HG03442 (cell line): ENCODE results near the gene CDK14.
A peak's percentile ranks its signal among the peaks of the same experiment; 100 is the strongest.
"Not testable (repeated sequence)": the region's sequence is repeated elsewhere in the genome, so short reads cannot be mapped to it uniquely, and the experiment has no call there.

Experiments
- ATAC-seq: cut with Tn5 transposase; IDR thresholded peaks from one replicate; pipeline ENCODE4 v1.9.1; 2021; ENCODE audit warnings: mild to moderate bottlenecking, moderate library complexity; ENCODE audit not compliant: unreplicated experiment

CDK14 gene

DNA sequence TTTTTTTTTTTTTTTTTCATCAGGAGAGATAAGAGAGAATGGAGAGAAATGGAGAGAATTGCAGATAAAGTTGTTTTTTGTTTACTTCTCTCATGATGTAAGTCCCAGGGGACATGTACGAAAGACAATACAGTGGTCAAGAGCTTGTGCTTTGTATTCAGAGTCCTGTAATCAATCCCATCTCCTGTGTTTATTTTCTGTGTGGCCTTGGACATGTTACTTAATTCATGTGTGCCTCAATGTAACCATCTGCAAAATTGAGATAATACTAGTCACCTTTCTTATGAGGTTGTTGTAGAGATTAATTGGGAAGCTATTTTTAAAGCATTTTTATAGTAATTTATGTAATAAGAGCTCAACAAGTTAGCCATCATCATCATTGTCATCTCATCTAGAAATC lies 117.5 kb downstream of the CDK14 start:
- ATAC-seq = no peak

DNA sequence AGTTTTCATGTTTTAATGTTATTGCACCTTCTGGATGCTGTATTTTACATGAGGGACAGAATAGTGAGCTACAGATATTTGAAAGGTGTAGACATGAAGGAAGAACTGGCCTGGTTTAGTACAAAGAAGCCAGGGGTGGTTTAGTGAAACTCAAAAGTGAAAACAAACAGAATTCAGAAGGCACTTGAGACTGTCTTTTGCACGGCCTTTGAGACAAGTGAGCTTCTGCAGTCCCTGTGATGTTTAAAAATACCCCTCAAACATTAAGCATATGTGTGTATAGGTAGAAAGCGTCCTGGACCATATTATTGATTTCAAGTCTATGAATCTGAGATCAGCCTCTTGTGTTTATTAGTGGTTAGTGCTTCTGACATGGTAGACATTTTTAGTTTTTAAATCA lies 118.9 kb downstream of the CDK14 start:
- peak; percentile 54 for ATAC-seq

- no peak for ATAC-seq
Measured at GRCh38 chr7:90717296-90718060, 121.4 kb downstream of the CDK14 start.

DNA sequence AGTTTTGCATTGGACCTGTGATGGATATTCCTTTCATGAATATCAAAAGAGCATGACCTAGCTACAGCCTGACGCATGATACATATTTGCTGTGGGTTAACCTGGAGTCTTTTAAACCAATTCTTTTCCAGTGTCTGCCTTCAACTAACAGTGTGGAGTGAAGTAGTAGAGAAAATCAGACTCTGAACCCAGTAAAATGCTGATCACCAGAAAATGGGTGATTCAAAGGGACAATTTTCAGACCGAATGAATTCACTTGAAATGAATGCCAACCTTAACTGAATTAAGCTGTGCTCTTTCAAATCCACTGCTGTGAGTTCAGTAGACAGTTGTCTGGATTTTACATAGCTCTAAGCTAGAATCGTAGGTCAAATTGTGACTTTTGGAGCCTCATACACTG lies 123.0 kb downstream of the CDK14 start:
- no peak for ATAC-seq

- no peak for ATAC-seq
Measured at GRCh38 chr7:90720984-90721760, 125.1 kb downstream of the CDK14 start.

GRCh38 chr7:90721869-90722431 lies 125.8 kb downstream of the CDK14 start:
- no peak for ATAC-seq

- no peak for ATAC-seq
Measured at GRCh38 chr7:90723233-90723632, 127.1 kb downstream of the CDK14 start.

DNA sequence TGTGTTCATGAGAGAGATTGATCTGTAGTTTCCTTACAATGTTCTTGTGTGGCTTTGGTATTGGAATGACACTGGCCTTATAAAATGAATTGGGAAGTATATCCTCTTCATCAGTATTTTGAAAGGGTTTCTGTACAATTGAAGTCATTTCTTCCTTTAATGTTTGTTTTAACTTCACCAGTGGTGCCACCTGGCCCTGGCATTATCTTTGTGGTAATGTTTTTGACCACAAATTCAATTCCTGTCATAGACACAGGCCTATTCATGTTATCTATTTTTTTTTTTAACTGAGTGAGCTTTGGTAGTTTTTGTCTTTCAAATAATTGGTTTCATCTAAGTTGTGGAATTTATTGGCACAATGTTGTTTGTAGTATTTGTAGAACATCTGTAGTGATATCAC lies 127.7 kb downstream of the CDK14 start:
- ATAC-seq = no peak

GRCh38 chr7:90726120-90726519 lies 130.0 kb downstream of the CDK14 start:
- ATAC-seq = no peak

DNA sequence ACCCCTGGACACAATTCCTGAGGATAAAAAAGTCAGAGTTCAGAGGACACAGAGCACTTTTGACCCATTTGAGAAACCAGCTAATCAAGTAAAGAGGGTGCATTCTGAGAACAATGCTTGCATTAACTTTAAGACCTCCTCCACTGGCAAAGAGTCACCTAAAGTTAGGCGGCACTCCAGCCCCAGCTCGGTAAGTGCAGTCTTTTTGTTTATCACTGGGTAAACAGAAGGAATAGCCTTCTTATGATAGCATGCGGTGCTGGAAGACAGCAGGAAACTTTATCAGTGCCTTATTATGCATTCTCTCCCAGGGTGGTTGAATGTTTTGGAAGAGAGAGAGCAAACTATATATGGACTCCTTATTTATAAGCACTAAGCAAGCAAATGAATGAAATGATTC lies 130.5 kb downstream of the CDK14 start:
- ATAC-seq = no peak

DNA sequence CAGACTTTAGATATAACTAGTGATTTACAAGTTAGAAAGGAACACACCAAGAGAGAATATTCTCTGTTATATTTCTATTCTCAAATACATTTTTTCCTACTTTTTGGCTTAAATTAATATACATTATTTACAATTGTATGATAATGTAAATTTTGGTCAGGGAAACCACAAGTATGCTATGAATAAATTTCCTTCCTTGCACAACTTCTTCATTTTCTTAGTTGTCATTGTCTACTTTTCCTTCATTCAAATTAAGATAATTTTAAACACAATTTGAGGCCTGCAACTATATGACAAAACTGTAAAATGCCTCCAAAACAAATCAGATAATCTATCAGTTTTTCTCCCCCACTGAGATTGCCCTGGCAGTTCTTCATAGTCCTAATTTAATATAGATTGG lies 131.3 kb downstream of the CDK14 start:
- ATAC-seq = no peak

DNA sequence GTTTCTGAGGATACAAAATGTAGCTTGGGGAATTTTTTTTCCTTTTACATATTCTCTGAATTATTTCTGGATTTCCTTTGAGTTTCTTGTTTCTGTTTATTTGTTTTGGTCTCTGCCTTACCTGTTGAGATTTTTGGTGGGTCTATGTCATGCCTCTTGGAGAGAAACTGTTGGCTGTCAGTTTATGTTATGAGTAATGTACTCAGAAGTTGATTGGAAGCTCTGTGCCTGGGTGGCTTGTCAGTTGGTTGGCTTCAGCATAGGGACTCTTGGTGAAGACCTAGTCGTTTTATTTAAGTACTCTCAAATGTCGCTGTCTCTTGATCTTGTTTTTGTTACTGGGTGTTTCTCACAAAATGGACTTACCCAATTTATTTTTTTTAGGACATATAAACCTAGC lies 132.4 kb downstream of the CDK14 start:
- peak; percentile 91 for ATAC-seq

DNA sequence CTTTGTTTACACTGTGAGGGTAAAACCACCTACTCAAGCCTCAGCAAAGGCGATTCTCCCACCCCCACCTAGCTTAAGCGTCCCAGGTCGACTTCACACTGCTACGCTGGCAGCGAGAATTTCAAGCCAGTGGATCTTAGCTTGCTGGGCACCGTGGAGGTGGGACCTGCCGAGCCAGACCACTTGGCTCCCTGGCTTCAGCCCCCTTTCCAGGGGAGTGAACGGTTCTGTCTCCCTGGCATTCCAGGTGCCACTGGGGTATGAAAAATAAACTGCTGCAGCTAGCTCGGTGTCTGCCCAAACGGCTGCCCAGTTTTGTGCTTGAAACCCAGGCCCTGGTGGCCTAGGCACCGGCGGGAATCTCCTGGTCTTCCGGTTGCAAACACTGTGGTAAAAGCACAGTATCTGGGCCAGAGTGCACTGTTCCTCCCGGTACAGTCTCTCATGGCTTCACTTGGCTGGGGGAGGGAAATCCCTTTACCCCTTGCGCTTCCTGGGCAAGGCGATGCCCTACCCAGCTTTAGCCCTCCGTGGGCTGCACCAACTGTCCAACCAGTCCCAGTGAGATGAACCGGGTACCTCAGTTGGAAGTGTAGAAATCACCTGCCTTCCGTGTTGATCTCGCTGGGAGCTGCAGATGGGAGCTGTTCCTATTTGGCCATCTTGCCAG lies 139.6 kb downstream of the CDK14 start:
- ATAC-seq = not testable (repeated sequence)

GRCh38 chr7:90736316-90736715 lies 140.2 kb downstream of the CDK14 start:
- ATAC-seq = no peak

DNA sequence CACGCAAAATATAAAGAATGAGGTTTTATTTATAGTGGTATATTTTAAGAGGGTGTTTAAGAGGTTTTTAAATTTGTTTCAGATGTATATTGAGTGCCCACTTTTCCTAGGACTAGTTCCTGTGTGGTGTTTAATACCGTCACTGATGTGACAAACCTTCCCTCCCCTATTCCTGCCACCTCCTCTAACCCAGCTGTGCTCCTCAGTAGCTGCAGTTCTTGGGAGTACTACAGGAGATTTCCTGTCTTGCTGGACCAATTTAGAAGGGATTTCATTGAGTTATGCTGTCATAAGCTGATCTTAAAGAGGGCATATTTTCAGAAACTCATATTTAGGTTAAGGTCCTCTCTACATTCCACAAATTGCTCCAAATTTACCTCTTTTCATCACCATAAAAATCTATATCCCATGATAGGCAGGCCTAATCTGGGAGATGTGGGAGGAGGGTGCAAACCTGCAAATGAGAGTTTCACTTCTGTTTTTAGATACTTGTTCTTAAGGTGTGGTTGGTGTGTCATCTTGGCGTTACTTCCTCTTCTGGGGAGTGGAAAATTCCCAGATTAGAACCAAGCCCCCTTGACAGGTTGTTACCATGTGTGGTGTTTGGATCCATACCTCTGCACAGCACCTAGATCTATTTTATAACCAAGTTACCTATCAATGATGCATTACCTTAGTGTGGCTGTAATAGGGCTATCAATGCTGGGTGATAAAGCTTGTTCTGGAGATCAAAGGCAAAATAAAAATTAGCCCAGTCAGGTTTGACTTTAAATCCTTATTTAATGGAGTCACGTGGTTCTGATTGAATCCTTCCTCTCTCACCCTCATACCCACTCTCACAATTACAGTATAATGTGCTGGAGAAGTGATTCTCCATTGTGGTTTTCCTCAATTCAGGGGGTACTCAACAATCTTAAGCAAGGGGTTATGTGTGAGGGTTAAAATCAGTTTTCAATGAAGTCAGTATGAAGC lies 141.1 kb downstream of the CDK14 start:
- peak; percentile 97 for ATAC-seq

DNA sequence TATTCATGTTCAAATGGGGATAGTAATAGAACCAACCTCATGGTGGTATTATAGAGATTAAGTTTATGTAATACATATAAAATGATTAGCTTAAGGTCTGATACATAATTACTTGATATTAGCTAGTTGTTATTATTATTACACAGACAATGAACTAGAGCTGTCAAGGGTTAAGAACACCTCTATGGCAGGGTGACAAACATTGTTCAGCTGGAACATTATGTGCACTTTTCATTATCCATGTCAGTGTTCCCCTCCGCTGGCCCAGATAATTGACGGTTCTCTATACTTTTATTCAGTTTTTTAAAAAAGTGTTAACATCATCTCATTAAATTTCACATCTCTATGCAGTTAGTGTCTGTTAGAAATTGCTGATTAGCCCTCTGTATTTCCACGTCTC lies 142.1 kb downstream of the CDK14 start:
- ATAC-seq = no peak

DNA sequence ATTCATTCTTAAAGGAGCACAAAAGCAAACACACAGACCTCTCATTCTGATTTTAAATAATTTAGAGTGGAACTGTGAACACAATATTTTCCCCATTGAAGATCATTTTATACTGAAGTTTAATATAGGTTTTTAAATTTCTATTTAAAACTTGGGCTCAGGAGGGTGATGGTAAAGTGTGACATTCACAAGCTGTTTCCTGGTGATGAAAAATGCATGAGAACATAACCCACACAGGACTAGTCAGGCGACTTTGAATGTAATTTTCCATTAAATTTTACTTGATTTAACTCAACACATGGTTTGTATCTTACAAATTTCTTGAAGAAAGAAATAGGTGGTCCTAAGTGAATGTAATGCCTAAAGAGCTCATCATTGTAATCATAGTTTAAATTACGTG lies 143.6 kb downstream of the CDK14 start:
- ATAC-seq = no peak

DNA sequence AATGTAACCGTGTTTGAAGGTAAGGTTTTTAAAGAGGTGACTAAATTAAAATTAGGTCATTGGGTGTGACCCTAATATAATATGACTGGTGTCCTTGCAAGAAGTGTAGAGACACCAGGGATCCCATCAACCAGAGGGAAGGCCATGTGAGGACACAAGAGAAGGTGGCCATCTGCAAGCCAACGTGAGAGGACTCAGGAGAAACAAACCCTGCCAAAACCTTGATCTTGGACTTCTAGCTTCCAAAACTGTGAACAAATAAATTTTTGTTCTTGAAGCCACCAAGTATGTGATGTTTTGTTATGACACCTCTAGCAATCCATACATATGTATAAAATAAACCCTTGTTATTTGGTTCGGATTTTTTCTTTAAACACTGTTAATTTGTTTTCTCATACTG lies 144.3 kb downstream of the CDK14 start:
- no peak for ATAC-seq

DNA sequence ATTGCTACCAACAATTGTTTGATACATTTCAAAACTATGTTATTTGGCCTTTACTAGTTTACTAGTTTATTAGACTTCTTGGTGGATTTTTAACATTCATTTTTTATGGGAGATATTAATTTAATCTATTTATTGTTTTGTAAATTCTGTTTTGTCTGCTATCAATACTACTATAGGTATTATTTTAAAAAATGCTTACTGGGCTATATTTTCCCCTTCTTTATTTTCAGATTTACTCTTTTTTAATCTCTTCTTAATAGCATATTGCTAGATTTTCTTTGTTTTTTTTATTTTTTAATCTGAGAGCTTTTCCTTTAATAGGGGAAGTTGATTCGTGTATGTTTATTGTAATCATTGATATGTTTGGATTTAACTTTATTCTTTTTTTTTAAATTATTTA lies 147.5 kb downstream of the CDK14 start:
- ATAC-seq = no peak

DNA sequence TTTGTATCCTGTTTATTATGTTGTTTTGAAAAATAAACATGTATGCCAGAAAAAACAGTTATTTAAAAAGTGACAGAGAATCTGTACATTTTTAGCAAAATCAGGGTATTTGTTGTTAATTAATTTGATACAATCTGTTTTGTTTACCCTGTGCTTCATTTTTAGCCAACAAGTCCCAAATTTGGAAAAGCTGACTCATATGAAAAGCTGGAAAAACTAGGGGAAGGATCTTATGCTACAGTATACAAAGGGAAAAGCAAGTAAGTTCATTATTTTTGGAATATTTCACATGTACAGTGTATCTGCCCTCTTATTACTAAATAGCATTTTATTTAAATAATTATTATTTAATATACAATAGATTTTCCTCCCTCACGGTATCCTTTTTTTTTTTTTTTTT lies 151.4 kb downstream of the CDK14 start:
- no peak for ATAC-seq
